Sigmoid colon (tissue), 7 donors: ENCODE results near the gene ANGPTL3. TPM values are rescaled to one million over a fixed set of nuclear protein-coding genes. Genes with fewer than 3 reads are reported as not detected.

Experiments
- DNase-seq: peaks from one replicate; pipeline ENCODE4 v3.0.0-alpha.2; 2019
- H3K27ac ChIP-seq, 4 donors: fragments of 200-600 bp; sonication (generic); one replicate each; pipeline ENCODE4 v1.5.1; 2016 to 2019; ENCODE audit warnings: mild to moderate bottlenecking in 1 of 4
- H3K27me3 ChIP-seq, 3 donors: fragments of 200-600 bp; sonication (generic); one replicate each; pipeline ENCODE4 v1.5.1; 2019; ENCODE audit warnings: mild to moderate bottlenecking in 1 of 3
- H3K36me3 ChIP-seq, 4 donors: fragments of 200-600 bp; sonication (generic); one replicate each; pipeline ENCODE4 v1.5.1; 2016 to 2019
- H3K4me1 ChIP-seq, 4 donors: fragments of 200-600 bp; sonication (generic); one replicate each; pipeline ENCODE4 v1.5.1; 2017 to 2019
- H3K4me3 ChIP-seq, 4 donors: fragments of 200-600 bp; sonication (generic); one replicate each; pipeline ENCODE4 v1.5.1; 2017 to 2019; ENCODE audit warnings: mild to moderate bottlenecking in 2 of 4, moderate library complexity in 1 of 4
- H3K9me3 ChIP-seq, 4 donors: fragments of 200-600 bp in 3 of 4; sonication (generic) in 3 of 4; one replicate each; pipeline versions ENCODE4 v1.5.1 to v1.6.1; 2013 to 2019
- CTCF ChIP-seq, 4 experiments: fragments of 450-650 bp in 3 of 4; fragments of 200-600 bp in 1 of 4; IDR thresholded peaks; one replicate each; pipeline ENCODE4 v1.5.1; 2016 to 2019; ENCODE audit warnings: antibody characterized with exemption in 4 of 4, mild to moderate bottlenecking in 3 of 4, moderate library complexity in 2 of 4
- EP300 ChIP-seq, 4 donors: sonication (generic); formaldehyde crosslinking; IDR thresholded peaks; one replicate each; pipeline ENCODE4 v1.6.1; 2017; ENCODE audit warnings: antibody characterized with exemption in 4 of 4
- POLR2A ChIP-seq, 2 donors: fragments of 450-650 bp; IDR thresholded peaks; one replicate each; pipeline ENCODE4 v1.6.1; 2016; ENCODE audit warnings: antibody characterized with exemption in 2 of 2, mild to moderate bottlenecking in 2 of 2, moderate library complexity in 2 of 2
- POLR2AphosphoS5 ChIP-seq, 4 donors: sonication (generic); formaldehyde crosslinking; IDR thresholded peaks; one replicate each; pipeline ENCODE4 v1.6.1; 2017; ENCODE audit warnings: antibody characterized with exemption in 4 of 4
- WGBS, 2 donors: extraction: QIAGEN DNeasy Blood & Tissue Kit; methylation state at CpG; one replicate each; pipeline ENCODE4 v1.1.7; 2013; 5-methylcytosine and 5-hydroxymethylcytosine counted together
- intact Hi-C: fragments of 100-400 bp; cut with DNase I; formaldehyde crosslinking; loops from one replicate; pipeline ENCODE4 v1.15.1; 2023
- polyA plus RNA-seq, 3 donors: library from polyadenylated mRNA; stranded (reverse); fragments of 200-250 nt; gene quantifications; one replicate each; pipeline ENCODE4 v1.2.3, GENCODE V29; 2013
- total RNA-seq, 4 donors: library from RNA; depleted of rRNA; stranded (reverse); fragments of >200 nt; gene quantifications; one replicate each; pipeline ENCODE4 v1.1.0, GENCODE V29; 2016
- donor health status: healthy with polysubstance abuse.
- donor health status: Bipolar disorder and iron deficiency.
- donor health status: healthy.

ANGPTL3 gene
- total and polyA plus RNA-seq, 7 donors = not detected

- no peak overlapping the region for H3K4me3 ChIP-seq
- no peaks in the 10 kb centered on the region for H3K9me3 ChIP-seq
- no peaks in the 10 kb centered on the region for H3K27me3 ChIP-seq
- intact Hi-C loops = no loop called here
- no peak overlapping the region for H3K27ac ChIP-seq
- H3K36me3 ChIP-seq = peaks cover 0 to 26% (median 0%) of the 10 kb centered on the region in 4 donors
- DNase-seq = no peak
- H3K4me1 ChIP-seq = peaks cover 0 to 8% (median 0%) of the 10 kb centered on the region in 4 donors
- TF ChIP-seq EP300 (IDR thresholded peaks at IDR 0.05) (no peak), POLR2A (IDR thresholded peaks at IDR 0.05) (no peak), POLR2AphosphoS5 (IDR thresholded peaks at IDR 0.05) (no peak), CTCF (IDR thresholded peaks at IDR 0.05) (no peak)
These were observed 55.1 kb downstream of the ANGPTL3 start for GRCh38 chr1:62652387-62652786.

DNA sequence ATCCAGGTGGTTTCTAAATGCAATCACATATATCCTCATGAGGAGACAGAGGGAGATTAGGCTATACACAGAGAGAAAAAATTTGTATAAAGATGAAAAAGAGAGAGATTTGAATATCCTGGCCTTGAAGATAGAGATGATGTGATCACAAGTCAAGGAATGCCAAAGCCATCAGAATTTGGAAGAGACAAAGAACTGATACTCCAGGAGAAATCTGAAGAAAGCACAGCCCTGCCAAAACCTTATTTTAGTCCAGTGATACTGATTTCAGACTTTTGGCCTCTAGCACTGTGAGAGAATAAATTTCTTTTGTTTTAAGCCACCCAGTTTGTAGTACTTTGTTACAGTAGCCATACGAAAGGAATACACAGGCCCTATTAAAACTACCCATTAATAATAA lies 57.4 kb downstream of the ANGPTL3 start:
- Histone ChIP-seq H3K27me3 (no peaks in the 10 kb centered on the region), H3K36me3 (peaks cover 0 to 20% (median 0%) of the 10 kb centered on the region in 4 donors), H3K4me1 (peaks cover 0 to 8% (median 0%) of the 10 kb centered on the region in 4 donors), H3K4me3 (no peak overlapping the region), H3K27ac (no peak overlapping the region), H3K9me3 (no peaks in the 10 kb centered on the region)
- WGBS, 2 donors = 84 to 94% methylated on average over 1 of the region's 1 CpG
- no peak for DNase-seq
- TF ChIP-seq POLR2A (IDR thresholded peaks at IDR 0.05) (no peak), POLR2AphosphoS5 (IDR thresholded peaks at IDR 0.05) (no peak), EP300 (IDR thresholded peaks at IDR 0.05) (no peak), CTCF (IDR thresholded peaks at IDR 0.05) (no peak)
- intact Hi-C loops = no loop called here

Other genes starting within 250 kb of the ANGPTL3 start
- 10 to 100 TPM; 20.5 to 35.7 (median 27.6) TPM for gene USP1, start 160.5 kb upstream of the ANGPTL3 start, total RNA-seq
- gene USP1, start 160.5 kb upstream of the ANGPTL3 start, polyA plus RNA-seq = 10 to 100 TPM; 14.4 to 18.5 (median 15.0) TPM
- 10 to 100 TPM; 32.4 to 54.8 (median 42.9) TPM for gene DOCK7, start 90.9 kb downstream of the ANGPTL3 start, total RNA-seq
- gene DOCK7, start 90.9 kb downstream of the ANGPTL3 start, polyA plus RNA-seq = 10 to 100 TPM in 1 of 3 donors, 1 to 10 TPM in 2; 6.5 to 11.4 (median 9.8) TPM
- 10 to 100 TPM in 3 of 4 donors, 1 to 10 TPM in 1; 4.8 to 15.5 (median 11.8) TPM for gene ATG4C, start 186.6 kb downstream of the ANGPTL3 start, total RNA-seq
- 1 to 10 TPM; 3.6 to 9.0 (median 5.9) TPM for gene ATG4C, start 186.6 kb downstream of the ANGPTL3 start, polyA plus RNA-seq